ENCODE data around the gene OLIG1.

The OLIG1 gene

GRCh38 chr21:33069243-33069642, 698 bp upstream of the OLIG1 start:
- no peak overlapping the region for H3K9ac ChIP-seq (ENCODE audit: low read length)
- no peak overlapping the region for H3K4me3 ChIP-seq (ENCODE audit: low read length)
- no peaks in the 10 kb centered on the region for H3K36me3 ChIP-seq (ENCODE audit: control insufficient read depth, insufficient read depth, low read length)
- no peaks in the 10 kb centered on the region for H3K9me3 ChIP-seq (ENCODE audit: control insufficient read depth, low read length)
- peaks cover 91% of the 10 kb centered on the region for H3K27me3 ChIP-seq (ENCODE audit: control insufficient read depth, insufficient read depth, low read length)
- peaks cover 11% of the 10 kb centered on the region for H3K4me1 ChIP-seq (ENCODE audit: control insufficient read depth, insufficient read depth, low read length)

- Histone ChIP-seq H3K36me3 (ENCODE audit: control insufficient read depth, insufficient read depth, low read length) (no peaks in the 10 kb centered on the region), H3K4me3 (ENCODE audit: low read length) (no peak overlapping the region), H3K27me3 (ENCODE audit: control insufficient read depth, insufficient read depth, low read length) (peaks cover 91% of the 10 kb centered on the region), H3K9ac (ENCODE audit: low read length) (no peak overlapping the region), H3K4me1 (ENCODE audit: control insufficient read depth, insufficient read depth, low read length) (peaks cover 11% of the 10 kb centered on the region), H3K9me3 (ENCODE audit: control insufficient read depth, low read length) (no peaks in the 10 kb centered on the region)
Observed at GRCh38 chr21:33069645-33069993, 322 bp upstream of the OLIG1 start.

- H3K27me3 ChIP-seq (ENCODE audit: control insufficient read depth, insufficient read depth, low read length) = peaks cover 90% of the 10 kb centered on the region
- H3K9me3 ChIP-seq (ENCODE audit: control insufficient read depth, low read length) = no peaks in the 10 kb centered on the region
- no peak overlapping the region for H3K4me3 ChIP-seq (ENCODE audit: low read length)
- no peaks in the 10 kb centered on the region for H3K36me3 ChIP-seq (ENCODE audit: control insufficient read depth, insufficient read depth, low read length)
- H3K4me1 ChIP-seq (ENCODE audit: control insufficient read depth, insufficient read depth, low read length) = peaks cover 11% of the 10 kb centered on the region
- H3K9ac ChIP-seq (ENCODE audit: low read length) = no peak overlapping the region
Observed at GRCh38 chr21:33070744-33070997, 730 bp downstream of the OLIG1 start.

GRCh38 chr21:33070998-33071769, 1.2 kb downstream of the OLIG1 start:
- H3K4me3 ChIP-seq (ENCODE audit: low read length) = no peak overlapping the region
- no peaks in the 10 kb centered on the region for H3K9me3 ChIP-seq (ENCODE audit: control insufficient read depth, low read length)
- peaks cover 11% of the 10 kb centered on the region for H3K4me1 ChIP-seq (ENCODE audit: control insufficient read depth, insufficient read depth, low read length)
- no peaks in the 10 kb centered on the region for H3K36me3 ChIP-seq (ENCODE audit: control insufficient read depth, insufficient read depth, low read length)
- peaks cover 92% of the 10 kb centered on the region for H3K27me3 ChIP-seq (ENCODE audit: control insufficient read depth, insufficient read depth, low read length)
- no peak overlapping the region for H3K9ac ChIP-seq (ENCODE audit: low read length)

GRCh38 chr21:33071770-33072306, 1.9 kb downstream of the OLIG1 start:
- Histone ChIP-seq H3K36me3 (ENCODE audit: control insufficient read depth, insufficient read depth, low read length) (no peaks in the 10 kb centered on the region), H3K27me3 (ENCODE audit: control insufficient read depth, insufficient read depth, low read length) (peaks cover 91% of the 10 kb centered on the region), H3K4me1 (ENCODE audit: control insufficient read depth, insufficient read depth, low read length) (peaks cover 11% of the 10 kb centered on the region), H3K9ac (ENCODE audit: low read length) (no peak overlapping the region), H3K9me3 (ENCODE audit: control insufficient read depth, low read length) (no peaks in the 10 kb centered on the region), H3K4me3 (ENCODE audit: low read length) (no peak overlapping the region)

- H3K9ac ChIP-seq (ENCODE audit: low read length) = no peak overlapping the region
- H3K27me3 ChIP-seq (ENCODE audit: control insufficient read depth, insufficient read depth, low read length) = peaks cover 79% of the 10 kb centered on the region
- H3K4me1 ChIP-seq (ENCODE audit: control insufficient read depth, insufficient read depth, low read length) = peaks cover 11% of the 10 kb centered on the region
- H3K4me3 ChIP-seq (ENCODE audit: low read length) = no peak overlapping the region
- H3K9me3 ChIP-seq (ENCODE audit: control insufficient read depth, low read length) = no peaks in the 10 kb centered on the region
- H3K36me3 ChIP-seq (ENCODE audit: control insufficient read depth, insufficient read depth, low read length) = no peaks in the 10 kb centered on the region
Observed at GRCh38 chr21:33073636-33074035, 3.7 kb downstream of the OLIG1 start.

GRCh38 chr21:33075128-33075527, 5.2 kb downstream of the OLIG1 start:
- H3K36me3 ChIP-seq (ENCODE audit: control insufficient read depth, insufficient read depth, low read length) = no peaks in the 10 kb centered on the region
- H3K27me3 ChIP-seq (ENCODE audit: control insufficient read depth, insufficient read depth, low read length) = peaks cover 69% of the 10 kb centered on the region
- H3K4me1 ChIP-seq (ENCODE audit: control insufficient read depth, insufficient read depth, low read length) = peaks cover 11% of the 10 kb centered on the region
- H3K9me3 ChIP-seq (ENCODE audit: control insufficient read depth, low read length) = no peaks in the 10 kb centered on the region
- H3K9ac ChIP-seq (ENCODE audit: low read length) = no peak overlapping the region
- no peak overlapping the region for H3K4me3 ChIP-seq (ENCODE audit: low read length)

GRCh38 chr21:33075596-33076195, 5.8 kb downstream of the OLIG1 start:
- Histone ChIP-seq H3K9me3 (ENCODE audit: control insufficient read depth, low read length) (no peaks in the 10 kb centered on the region), H3K36me3 (ENCODE audit: control insufficient read depth, insufficient read depth, low read length) (no peaks in the 10 kb centered on the region), H3K4me3 (ENCODE audit: low read length) (no peak overlapping the region), H3K9ac (ENCODE audit: low read length) (no peak overlapping the region), H3K27me3 (ENCODE audit: control insufficient read depth, insufficient read depth, low read length) (peaks cover 68% of the 10 kb centered on the region), H3K4me1 (ENCODE audit: control insufficient read depth, insufficient read depth, low read length) (peaks cover 11% of the 10 kb centered on the region)

GRCh38 chr21:33076600-33077329, 6.8 kb downstream of the OLIG1 start:
- no peaks in the 10 kb centered on the region for H3K36me3 ChIP-seq (ENCODE audit: control insufficient read depth, insufficient read depth, low read length)
- H3K9me3 ChIP-seq (ENCODE audit: control insufficient read depth, low read length) = no peaks in the 10 kb centered on the region
- H3K27me3 ChIP-seq (ENCODE audit: control insufficient read depth, insufficient read depth, low read length) = peaks cover 59% of the 10 kb centered on the region
- H3K9ac ChIP-seq (ENCODE audit: low read length) = no peak overlapping the region
- H3K4me3 ChIP-seq (ENCODE audit: low read length) = no peak overlapping the region
- H3K4me1 ChIP-seq (ENCODE audit: control insufficient read depth, insufficient read depth, low read length) = peaks cover 2% of the 10 kb centered on the region

- H3K27me3 ChIP-seq (ENCODE audit: control insufficient read depth, insufficient read depth, low read length) = peaks cover 36% of the 10 kb centered on the region
- H3K4me1 ChIP-seq (ENCODE audit: control insufficient read depth, insufficient read depth, low read length) = no peaks in the 10 kb centered on the region
- no peak overlapping the region for H3K4me3 ChIP-seq (ENCODE audit: low read length)
- H3K9me3 ChIP-seq (ENCODE audit: control insufficient read depth, low read length) = no peaks in the 10 kb centered on the region
- H3K9ac ChIP-seq (ENCODE audit: low read length) = no peak overlapping the region
- no peaks in the 10 kb centered on the region for H3K36me3 ChIP-seq (ENCODE audit: control insufficient read depth, insufficient read depth, low read length)
Observed at GRCh38 chr21:33078907-33079582, 9.1 kb downstream of the OLIG1 start.

GRCh38 chr21:33080376-33080775, 10.4 kb downstream of the OLIG1 start:
- peaks cover 28% of the 10 kb centered on the region for H3K27me3 ChIP-seq (ENCODE audit: control insufficient read depth, insufficient read depth, low read length)
- H3K36me3 ChIP-seq (ENCODE audit: control insufficient read depth, insufficient read depth, low read length) = no peaks in the 10 kb centered on the region
- no peak overlapping the region for H3K9ac ChIP-seq (ENCODE audit: low read length)
- no peaks in the 10 kb centered on the region for H3K9me3 ChIP-seq (ENCODE audit: control insufficient read depth, low read length)
- H3K4me3 ChIP-seq (ENCODE audit: low read length) = no peak overlapping the region
- no peaks in the 10 kb centered on the region for H3K4me1 ChIP-seq (ENCODE audit: control insufficient read depth, insufficient read depth, low read length)

- Histone ChIP-seq H3K4me3 (ENCODE audit: low read length) (no peak overlapping the region), H3K9me3 (ENCODE audit: control insufficient read depth, low read length) (no peaks in the 10 kb centered on the region), H3K9ac (ENCODE audit: low read length) (no peak overlapping the region), H3K36me3 (ENCODE audit: control insufficient read depth, insufficient read depth, low read length) (no peaks in the 10 kb centered on the region), H3K4me1 (ENCODE audit: control insufficient read depth, insufficient read depth, low read length) (no peaks in the 10 kb centered on the region), H3K27me3 (ENCODE audit: control insufficient read depth, insufficient read depth, low read length) (peaks cover 24% of the 10 kb centered on the region)
Observed at GRCh38 chr21:33080776-33081175, 10.8 kb downstream of the OLIG1 start.

All from mucosa of stomach (tissue), 1 donor.